HG02938 (cell line): ENCODE results near the gene MLXIP.
"Not testable (repeated sequence)": the region's sequence is repeated elsewhere in the genome, so short reads cannot be mapped to it uniquely, and the experiment has no call there.

ENCODE experiments used
- ATAC-seq: cut with Tn5 transposase; IDR thresholded peaks from one replicate; pipeline ENCODE4 v1.9.1; 2021; ENCODE audit warnings: mild to moderate bottlenecking, moderate library complexity; ENCODE audit not compliant: unreplicated experiment

Gene MLXIP, protein sequence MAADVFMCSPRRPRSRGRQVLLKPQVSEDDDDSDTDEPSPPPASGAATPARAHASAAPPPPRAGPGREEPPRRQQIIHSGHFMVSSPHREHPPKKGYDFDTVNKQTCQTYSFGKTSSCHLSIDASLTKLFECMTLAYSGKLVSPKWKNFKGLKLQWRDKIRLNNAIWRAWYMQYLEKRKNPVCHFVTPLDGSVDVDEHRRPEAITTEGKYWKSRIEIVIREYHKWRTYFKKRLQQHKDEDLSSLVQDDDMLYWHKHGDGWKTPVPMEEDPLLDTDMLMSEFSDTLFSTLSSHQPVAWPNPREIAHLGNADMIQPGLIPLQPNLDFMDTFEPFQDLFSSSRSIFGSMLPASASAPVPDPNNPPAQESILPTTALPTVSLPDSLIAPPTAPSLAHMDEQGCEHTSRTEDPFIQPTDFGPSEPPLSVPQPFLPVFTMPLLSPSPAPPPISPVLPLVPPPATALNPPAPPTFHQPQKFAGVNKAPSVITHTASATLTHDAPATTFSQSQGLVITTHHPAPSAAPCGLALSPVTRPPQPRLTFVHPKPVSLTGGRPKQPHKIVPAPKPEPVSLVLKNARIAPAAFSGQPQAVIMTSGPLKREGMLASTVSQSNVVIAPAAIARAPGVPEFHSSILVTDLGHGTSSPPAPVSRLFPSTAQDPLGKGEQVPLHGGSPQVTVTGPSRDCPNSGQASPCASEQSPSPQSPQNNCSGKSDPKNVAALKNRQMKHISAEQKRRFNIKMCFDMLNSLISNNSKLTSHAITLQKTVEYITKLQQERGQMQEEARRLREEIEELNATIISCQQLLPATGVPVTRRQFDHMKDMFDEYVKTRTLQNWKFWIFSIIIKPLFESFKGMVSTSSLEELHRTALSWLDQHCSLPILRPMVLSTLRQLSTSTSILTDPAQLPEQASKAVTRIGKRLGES

DNA sequence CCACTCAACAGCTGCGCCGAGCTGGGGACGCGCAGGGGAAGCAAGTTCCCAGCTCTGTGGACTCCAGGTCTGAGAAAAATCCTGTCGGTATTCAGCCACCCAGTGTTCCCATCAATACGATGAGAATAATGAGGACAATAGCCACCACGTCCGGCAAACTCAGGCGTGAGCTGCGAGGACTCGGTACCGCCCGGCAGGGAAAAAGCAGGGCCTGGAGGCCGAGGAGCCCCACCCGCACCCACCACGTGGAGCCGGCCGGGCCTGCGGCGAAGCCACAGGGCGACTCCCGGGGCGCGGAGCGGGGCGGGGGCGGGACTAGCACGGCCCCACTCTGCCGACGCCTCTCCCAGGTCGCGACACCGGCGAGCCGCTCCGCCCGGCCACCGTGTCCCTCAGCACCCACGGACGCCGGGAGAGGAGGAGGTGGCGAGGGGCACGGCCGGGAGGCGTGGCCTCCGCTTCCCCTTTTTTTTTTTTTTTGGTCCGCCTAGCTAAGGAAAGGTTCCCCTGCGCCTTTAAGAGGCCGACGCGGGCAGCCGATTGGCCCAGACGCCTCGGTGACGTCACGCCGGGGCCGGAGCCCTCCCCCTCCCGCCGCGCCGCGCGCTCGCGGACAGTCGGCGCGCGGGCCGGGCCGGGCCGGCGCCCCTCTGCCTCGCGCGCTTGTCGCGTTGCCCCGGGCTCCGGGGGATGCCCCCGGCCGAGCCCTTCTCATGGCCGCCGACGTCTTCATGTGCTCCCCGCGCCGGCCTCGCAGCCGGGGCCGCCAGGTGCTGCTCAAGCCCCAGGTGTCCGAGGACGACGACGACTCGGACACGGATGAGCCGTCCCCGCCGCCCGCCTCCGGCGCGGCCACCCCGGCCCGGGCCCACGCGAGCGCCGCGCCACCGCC lies at the start of gene MLXIP:
Gene MLXIP, plus strand, starts transcription at position 616 of the 892 bp plus-strand sequence. Its CDS starts 98 bp downstream, at position 714.
- peak; percentile 65 for ATAC-seq

DNA sequence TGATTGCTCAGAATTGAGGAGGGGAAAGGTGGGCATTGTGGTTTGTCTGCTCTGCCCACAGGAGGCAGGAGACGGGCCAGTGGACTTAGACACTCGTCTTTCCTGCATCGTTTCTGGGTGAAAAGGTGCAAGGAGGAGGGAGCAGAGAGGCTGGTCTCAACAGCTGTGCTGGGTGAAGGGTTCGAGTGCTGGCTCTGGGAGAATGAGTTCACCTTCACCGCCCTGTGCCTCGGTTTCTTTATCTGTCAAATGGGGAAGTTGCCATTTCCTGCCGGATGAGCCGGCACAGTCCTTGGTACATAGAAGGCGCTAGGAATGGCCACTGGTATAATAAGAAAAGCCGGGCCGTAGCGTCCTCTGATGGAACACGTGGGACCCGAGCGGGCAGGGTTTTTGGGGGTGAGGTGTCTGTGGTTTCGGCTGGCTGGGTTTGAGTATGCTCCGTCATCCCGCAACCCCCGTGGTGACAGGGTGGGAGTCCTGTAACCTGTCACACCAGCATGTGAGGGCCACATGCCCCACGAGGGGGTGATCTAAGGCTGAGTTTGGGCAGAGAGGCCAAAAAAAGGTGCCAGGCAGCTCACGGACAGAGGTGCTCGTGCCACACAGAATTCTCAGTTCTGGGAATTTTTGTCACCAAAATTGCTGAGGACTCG lies 49.5 kb upstream of the MLXIP start:
- ATAC-seq: no peak

GRCh38 chr12:122029620-122030423 lies 48.7 kb upstream of the MLXIP start:
- no peak for ATAC-seq

GRCh38 chr12:122030424-122031035 lies 48.0 kb upstream of the MLXIP start:
- ATAC-seq: no peak

DNA sequence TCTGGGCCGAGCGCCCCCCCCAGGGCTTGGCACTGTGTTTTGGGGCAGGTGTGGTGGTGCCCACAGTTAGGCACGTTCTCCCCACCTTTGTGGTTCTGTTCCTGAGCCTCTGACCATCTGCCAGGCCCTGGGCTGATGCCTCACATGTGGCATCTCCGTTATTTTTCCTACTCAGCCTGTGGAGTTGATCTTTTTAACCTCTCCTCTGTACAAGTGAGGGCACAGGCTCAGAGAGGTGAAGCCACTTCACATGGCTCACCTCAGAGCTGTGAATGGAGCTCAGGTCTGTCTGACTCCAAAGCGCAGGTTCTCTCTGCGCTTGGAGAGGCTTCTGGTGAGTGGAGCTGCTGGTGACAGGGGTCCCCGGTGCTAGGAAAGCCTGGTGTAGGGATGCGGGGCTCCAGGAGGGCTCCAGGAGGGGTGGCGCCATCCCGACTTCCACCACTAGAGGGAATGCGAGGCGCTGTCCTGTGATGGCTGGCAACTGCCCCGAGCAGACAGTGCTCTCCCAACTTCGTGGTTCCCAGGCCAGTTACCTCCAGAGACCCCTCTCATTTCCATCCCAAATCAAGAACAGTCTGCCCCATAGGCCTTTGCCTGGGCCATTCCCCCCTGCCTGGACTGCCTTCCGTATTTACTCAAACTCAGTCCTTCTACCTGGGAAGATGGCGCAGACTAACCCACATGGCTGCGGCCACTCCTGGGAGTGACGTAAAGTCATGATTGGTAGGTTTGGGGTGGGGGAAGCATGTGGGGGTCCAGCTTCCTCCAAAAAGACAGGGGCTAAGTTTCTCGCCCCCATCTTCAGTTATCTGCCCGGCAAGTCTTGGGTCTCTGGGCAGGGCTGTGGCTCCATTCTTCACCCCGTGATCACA lies 47.0 kb upstream of the MLXIP start:
- no peak for ATAC-seq

GRCh38 chr12:122032580-122032979 lies 46.0 kb upstream of the MLXIP start:
- ATAC-seq: no peak

- ATAC-seq: no peak
These were observed 43.3 kb upstream of the MLXIP start for GRCh38 chr12:122035292-122035691.

DNA sequence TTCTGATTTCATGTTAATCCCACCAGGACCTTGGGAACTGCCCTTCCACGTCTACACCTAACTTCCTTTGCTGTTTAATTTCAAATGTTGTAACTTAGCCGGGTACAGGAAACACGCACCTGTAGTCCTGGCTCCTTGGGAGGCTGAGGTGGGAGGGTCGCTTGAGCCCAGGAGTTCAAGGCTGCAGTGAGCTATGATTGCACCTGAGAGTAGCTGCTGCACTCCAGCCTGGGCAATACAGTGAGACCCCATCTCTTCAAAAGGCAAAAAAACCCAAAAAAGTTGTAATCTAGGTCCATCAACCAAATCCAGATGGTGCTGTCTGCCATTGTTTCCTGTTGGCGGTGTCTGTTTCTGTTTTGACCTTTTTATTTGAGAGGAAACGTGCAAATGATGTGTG lies 42.4 kb upstream of the MLXIP start:
- ATAC-seq: no peak

GRCh38 chr12:122040579-122041386 lies 37.8 kb upstream of the MLXIP start:
- ATAC-seq: no peak

GRCh38 chr12:122041458-122041857 lies 37.1 kb upstream of the MLXIP start:
- ATAC-seq: not testable (repeated sequence)

DNA sequence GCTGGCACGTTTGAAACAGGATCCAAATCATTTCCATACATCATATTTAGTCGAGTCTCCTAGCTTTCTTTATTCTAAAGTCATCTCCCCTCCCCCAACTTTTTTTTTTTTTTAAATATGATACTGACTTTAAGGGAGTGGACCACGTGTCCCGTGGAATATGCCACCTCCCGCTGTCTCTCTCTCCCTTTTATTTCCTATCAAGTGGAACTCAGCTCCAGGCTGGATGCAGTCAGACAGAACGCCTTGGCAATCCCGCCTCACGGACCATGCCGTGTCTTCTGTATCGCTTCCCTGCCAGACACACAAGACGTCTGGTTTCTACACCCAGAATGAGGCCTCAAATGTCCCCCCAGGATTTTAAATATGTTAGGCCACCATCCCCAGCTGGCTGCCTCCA lies 35.6 kb upstream of the MLXIP start:
- no peak for ATAC-seq

- ATAC-seq: no peak
These were observed 35.1 kb upstream of the MLXIP start for GRCh38 chr12:122043476-122043875.

DNA sequence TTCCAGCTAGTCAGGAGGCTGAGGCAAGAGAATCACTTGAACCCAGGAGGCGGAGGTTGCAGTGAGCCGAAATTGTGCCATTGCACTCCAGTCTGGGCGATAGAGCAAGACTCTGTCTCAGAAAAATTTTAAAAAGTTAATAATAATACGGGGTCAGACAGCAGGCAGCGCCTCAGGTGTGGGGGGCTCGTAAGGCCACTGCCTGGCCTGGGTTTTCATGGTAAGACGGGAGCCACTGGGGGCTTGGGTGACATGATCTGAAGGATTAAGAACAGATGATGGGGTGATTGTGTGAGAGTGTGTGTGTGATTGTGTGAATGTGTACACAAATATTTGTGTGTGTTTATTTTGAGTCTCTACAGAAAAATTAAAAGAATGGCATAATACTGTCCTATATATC lies 33.3 kb upstream of the MLXIP start:
- no peak for ATAC-seq

- ATAC-seq: no peak
These were observed 32.4 kb upstream of the MLXIP start for GRCh38 chr12:122046145-122046544.

DNA sequence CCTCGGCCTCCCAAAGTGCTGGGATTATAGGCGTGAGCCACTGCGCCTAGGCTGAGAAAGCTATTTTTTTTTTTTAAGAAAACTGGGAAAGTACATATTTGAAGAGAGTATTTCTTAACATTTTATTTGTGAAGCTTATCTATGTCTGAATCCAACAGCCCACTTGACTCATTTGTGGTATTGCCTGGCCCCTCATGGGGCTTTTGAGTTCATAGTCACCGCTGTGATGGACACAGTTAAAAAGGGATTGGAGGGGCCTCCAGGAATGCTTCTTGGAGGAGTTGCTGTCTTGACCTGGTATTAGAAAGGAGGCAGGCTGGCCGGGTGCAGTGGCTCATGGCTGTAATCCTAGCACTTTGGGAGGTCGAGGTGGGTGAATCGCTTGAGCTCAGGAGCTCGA lies 30.4 kb upstream of the MLXIP start:
- no peak for ATAC-seq

- ATAC-seq: no peak
These were observed 28.7 kb upstream of the MLXIP start for GRCh38 chr12:122049827-122050226.

GRCh38 chr12:122050706-122051105 lies 27.9 kb upstream of the MLXIP start:
- no peak for ATAC-seq
